Measurements from ENCODE around the gene FHL3.
"Not testable (repeated sequence)": the region's sequence is repeated elsewhere in the genome, so short reads cannot be mapped to it uniquely, and the experiment has no call there.

FHL3 gene

DNA sequence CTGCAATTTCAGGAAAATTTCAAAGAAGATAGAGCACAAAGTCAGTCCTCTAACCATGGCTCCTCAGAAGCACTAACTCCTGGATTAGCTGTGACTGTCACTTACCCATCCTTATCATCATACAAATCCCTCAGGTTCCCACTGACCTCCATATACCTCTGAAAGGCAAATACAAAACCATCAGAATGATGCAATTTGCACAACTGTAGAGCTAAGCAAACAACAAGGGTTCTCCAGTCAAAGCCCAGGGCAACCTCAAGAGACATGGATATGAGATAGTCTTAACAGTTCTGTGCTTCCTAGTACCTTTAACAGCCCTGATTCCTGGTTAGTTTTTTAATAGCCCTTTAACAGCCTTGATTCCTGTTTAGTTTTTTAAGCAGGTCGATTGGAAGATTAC is 17.6 kb downstream of the FHL3 start:
- no peak for DNase-seq (ENCODE audit: low spot score)

- no peak for DNase-seq (ENCODE audit: low spot score)
Observed at GRCh38 chr1:37983546-37983945, 21.8 kb downstream of the FHL3 start.

- DNase-seq (ENCODE audit: low spot score), result no peak
Observed at GRCh38 chr1:37978541-37978940, 26.8 kb downstream of the FHL3 start.

- DNase-seq (ENCODE audit: low spot score), result peak; percentile 53
Observed at GRCh38 chr1:37975083-37975482, 30.2 kb downstream of the FHL3 start.

GRCh38 chr1:37974567-37974966 is 30.7 kb downstream of the FHL3 start:
- no peak for DNase-seq (ENCODE audit: low spot score)

- not testable (repeated sequence) for DNase-seq (ENCODE audit: low spot score)
Observed at GRCh38 chr1:37973684-37974083, 31.6 kb downstream of the FHL3 start.

- no peak for DNase-seq (ENCODE audit: low spot score)
Observed at GRCh38 chr1:37965301-37965700, 40.0 kb downstream of the FHL3 start.

DNA sequence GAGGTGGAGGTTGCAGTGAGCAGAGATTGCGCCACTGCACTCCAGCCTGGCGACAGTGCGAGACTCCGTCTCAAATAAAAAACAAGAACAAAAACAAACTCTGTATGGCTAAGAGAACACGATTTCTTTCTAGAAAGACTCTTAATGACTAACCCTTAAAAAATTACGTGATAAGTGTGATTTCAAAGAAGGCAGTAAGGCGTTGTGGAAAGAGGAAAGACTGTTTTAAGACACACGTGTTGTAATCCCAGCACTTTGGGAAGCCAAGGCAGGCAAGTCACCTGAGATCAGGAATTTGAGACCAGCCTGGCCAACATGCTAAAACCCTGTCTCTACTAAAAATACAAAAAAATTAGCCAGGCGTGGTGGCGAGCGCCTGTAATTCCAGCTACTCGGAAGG is 41.2 kb downstream of the FHL3 start:
- DNase-seq (ENCODE audit: low spot score), result not testable (repeated sequence)

GRCh38 chr1:37958690-37959089 is 46.6 kb downstream of the FHL3 start:
- peak; percentile 58 for DNase-seq (ENCODE audit: low spot score)

- no peak for DNase-seq (ENCODE audit: low spot score)
Observed at GRCh38 chr1:37955685-37956084, 49.6 kb downstream of the FHL3 start.

DNA sequence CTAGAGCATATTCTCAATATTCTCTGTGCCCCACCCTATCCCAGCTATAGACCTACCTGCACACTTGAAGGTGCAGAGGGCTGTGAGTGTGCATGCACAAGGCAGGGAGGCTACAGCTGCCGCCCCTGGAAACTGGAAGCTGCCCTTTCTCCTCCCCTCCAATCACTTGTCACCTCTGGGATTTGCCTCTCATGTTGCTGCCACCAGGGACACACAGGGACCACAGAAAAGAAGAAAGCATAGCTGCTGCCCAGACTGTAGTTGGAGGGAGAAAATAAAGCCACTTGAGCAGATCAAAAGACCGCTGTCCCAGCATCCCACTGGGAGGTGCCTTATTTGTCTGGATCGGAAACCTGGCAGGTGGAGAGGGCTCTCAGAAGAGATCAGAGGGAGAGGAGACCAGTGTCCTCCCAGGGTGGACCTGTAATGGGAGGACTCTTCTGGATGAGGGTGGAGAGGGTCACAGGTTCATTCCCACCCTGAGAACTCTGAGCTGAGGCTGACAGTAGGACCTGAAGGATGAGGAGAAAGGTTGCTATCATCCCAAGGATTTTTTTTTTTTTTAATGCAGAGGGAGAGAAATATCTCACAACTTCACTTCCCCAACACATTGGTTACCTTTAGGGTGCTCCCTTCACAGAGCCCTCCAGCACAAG is 50.9 kb downstream of the FHL3 start:
- DNase-seq (ENCODE audit: low spot score), result no peak

GRCh38 chr1:37952738-37953137 is 52.6 kb downstream of the FHL3 start:
- no peak for DNase-seq (ENCODE audit: low spot score)

GRCh38 chr1:37951783-37952624 is 53.3 kb downstream of the FHL3 start:
- no peak for DNase-seq (ENCODE audit: low spot score)

DNA sequence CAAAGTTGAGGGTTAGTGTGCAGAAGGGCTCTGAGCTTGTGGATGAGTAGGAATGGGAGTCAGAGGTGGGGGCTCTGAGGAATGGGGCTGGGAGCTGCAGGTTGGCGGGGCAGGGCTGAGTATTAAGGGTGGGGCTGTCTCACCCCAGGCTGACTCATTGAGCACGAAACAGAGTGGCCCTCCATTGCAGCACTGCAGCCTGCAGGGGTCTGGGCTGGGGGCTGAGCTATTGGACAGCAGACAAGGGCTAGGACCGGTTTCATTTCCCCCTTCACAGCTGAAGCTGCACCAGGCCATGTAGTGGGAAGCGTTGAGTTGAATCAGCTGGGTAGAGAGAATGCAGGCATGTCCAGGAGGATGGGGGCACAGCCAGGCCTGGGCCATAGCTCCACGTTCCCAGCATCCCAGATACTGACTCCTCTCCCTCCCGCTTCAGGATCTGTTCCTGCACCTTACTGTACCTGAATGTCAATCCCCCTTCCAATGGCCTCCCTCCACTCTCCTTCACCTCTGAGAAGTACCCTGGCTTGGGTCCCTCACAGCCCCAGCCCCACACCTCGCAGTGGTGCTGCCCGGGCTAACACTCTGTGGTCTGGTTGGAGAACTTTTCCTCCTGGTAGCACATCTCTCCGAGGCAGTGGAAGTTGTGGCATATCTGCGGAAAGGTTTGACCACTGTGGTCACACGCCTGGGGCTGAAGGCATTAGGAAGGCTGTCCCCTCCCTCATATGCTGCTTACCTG is 54.1 kb downstream of the FHL3 start:
- DNase-seq (ENCODE audit: low spot score), result no peak

DNA sequence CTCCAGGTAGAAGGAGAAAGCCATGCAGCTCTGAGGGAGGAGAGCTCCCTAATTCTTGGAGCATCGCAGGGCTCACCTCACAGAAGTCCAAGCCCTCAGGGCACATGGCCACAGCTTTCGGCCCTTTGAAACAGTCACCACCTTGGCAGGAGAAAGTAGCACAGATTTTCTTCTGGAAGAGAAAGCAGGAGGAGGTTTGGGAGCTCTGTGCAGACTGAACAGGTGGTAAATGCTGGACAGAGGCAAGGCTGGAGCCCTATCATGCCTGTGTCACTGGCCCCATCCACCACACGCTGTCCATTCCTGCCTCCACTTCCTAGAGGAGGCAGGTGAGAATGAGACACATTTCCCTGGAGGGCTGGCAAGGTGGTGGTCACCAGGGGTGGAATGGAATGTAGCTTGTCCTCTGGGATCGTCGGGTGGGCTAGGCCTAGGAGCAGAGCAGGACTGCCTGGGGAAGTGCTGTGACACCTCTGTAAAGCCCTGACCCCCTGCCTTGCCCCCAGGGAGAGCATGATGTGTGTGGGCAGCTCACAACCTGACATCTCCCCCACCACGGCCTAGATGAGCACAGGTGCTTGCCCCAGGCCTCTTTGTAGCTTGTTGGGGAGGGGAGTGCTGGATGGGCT is 55.7 kb downstream of the FHL3 start:
- no peak for DNase-seq (ENCODE audit: low spot score)

DNA sequence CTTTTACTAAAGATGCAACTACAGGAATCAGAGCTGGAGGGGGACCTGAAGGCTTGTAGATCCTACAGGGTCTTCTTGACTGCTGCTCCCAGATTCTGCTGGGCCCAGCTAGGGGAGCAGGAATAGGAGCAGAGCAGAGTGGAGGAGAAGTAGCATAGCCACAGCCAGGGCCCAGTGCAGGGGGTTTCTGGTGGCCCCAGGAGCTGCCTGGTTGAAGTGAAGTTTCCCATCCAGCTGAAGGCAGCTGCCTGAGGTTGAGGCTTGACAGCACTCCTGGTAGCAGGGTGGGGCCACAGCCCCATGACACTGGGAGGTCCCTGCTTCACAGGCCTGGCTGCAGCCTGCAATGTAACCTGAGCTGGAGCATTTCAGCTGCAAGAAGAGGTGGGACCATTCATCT is 56.5 kb downstream of the FHL3 start:
- DNase-seq (ENCODE audit: low spot score), result no peak

- DNase-seq (ENCODE audit: low spot score), result no peak
Observed at GRCh38 chr1:37948166-37948565, 57.1 kb downstream of the FHL3 start.

- no peak for DNase-seq (ENCODE audit: low spot score)
Observed at GRCh38 chr1:37947364-37947763, 58.0 kb downstream of the FHL3 start.

Measured in COLO829 (cell line).